ENCODE measurements around the gene RNF125. TPM values are rescaled to one million over a fixed set of nuclear protein-coding genes. Genes with fewer than 3 reads are reported as not detected.
"Not testable (repeated sequence)": the region's sequence is repeated elsewhere in the genome, so short reads cannot be mapped to it uniquely, and the experiment has no call there.

Gene RNF125
- total RNA-seq, 1 donor from 2014 or later = 3.7 TPM

GRCh38 chr18:32010124-32010721, 8.4 kb upstream of the RNF125 start:
- intact Hi-C loops (cut with DNase I) = no loop called here

DNA sequence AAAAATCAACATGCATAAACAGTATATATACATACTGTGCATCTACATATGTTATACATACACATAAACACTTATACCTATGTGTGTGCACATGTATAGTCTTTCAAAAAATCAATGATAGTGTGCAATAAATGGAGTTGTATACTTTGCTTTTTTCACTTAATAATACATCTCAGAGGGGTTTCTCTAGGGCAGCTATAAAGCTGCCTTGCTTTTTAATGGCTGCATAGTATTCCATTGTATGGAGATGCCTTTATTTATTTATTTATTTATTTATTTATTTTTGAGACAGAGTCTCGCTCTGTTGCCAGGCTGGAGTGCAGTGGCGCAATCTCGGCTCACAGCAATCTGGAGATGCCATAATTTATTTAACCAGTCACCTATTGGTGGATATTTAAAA, 7.4 kb upstream of the RNF125 start:
- Histone ChIP-seq H3K4me3 (no peak overlapping the region), H3K9me3 (no peaks in the 10 kb centered on the region), H3K4me1 (no peaks in the 10 kb centered on the region), H3K36me3 (no peaks in the 10 kb centered on the region), H3K27ac (no peak overlapping the region), H3K27me3 (no peaks in the 10 kb centered on the region)
- TF ChIP-seq, protein P1, sequence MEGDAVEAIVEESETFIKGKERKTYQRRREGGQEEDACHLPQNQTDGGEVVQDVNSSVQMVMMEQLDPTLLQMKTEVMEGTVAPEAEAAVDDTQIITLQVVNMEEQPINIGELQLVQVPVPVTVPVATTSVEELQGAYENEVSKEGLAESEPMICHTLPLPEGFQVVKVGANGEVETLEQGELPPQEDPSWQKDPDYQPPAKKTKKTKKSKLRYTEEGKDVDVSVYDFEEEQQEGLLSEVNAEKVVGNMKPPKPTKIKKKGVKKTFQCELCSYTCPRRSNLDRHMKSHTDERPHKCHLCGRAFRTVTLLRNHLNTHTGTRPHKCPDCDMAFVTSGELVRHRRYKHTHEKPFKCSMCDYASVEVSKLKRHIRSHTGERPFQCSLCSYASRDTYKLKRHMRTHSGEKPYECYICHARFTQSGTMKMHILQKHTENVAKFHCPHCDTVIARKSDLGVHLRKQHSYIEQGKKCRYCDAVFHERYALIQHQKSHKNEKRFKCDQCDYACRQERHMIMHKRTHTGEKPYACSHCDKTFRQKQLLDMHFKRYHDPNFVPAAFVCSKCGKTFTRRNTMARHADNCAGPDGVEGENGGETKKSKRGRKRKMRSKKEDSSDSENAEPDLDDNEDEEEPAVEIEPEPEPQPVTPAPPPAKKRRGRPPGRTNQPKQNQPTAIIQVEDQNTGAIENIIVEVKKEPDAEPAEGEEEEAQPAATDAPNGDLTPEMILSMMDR (IDR thresholded peaks at IDR 0.05) = no peak
- no peak for TF ChIP-seq POLR2A (IDR thresholded peaks at IDR 0.05)
- no peak for TF ChIP-seq POLR2AphosphoS5 (IDR thresholded peaks at IDR 0.05; ENCODE audit: insufficient read depth in 1 of 2, low read depth in 1 of 2)
- DNase-seq (ENCODE audit: extremely low spot score in 2 of 2) = no peak
- intact Hi-C loops (cut with DNase I) = no loop called here

More at GRCh38 chr18:32010124-32010721, 8.4 kb upstream of the RNF125 start:
- H3K27me3 ChIP-seq = no peaks in the 10 kb centered on the region
- H3K4me3 ChIP-seq = no peak overlapping the region
- no peaks in the 10 kb centered on the region for H3K4me1 ChIP-seq
- H3K27ac ChIP-seq = no peak overlapping the region
- H3K9me3 ChIP-seq = no peaks in the 10 kb centered on the region
- no peak for DNase-seq (ENCODE audit: extremely low spot score in 2 of 2)
- H3K36me3 ChIP-seq = no peaks in the 10 kb centered on the region
- no peak for TF ChIP-seq POLR2A (IDR thresholded peaks at IDR 0.05)
- no peak for TF ChIP-seq POLR2AphosphoS5 (IDR thresholded peaks at IDR 0.05; ENCODE audit: insufficient read depth in 1 of 2, low read depth in 1 of 2)
- TF ChIP-seq, protein P1 (IDR thresholded peaks at IDR 0.05) = no peak

DNA sequence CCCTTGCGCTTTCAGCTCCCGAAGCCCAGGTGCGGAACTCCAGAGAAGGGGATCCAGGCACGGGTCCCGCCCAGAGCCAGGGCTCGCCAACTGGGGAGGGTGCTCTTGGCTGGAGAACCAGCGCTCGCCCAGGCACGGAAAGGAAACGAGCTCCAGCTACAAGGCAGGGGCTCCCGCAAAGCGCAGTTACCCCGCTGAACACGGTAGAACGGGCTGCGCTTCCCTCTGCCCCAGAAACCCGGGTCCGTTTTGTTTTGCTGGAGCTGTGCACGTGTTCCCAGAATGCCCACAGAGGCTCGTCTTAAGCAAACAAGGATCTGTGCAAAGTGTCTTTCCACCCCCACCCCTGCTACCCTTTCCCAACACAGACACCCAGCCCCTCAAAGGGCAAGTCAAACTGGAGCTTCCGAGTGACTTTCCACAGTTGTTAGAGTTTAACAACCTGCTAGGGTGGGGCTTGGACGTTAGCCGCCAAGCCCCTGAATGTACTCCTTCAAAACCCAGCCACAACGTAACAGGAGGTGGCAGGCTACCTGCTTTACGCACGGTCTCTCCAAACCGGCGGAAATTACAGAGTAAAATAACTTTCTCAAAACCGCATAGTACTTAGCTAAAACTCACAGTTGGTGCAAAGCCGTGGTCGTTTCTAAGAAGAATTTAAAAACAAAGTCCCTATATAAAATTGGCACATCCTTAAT, 775 bp downstream of the RNF125 start:
- intact Hi-C loops (cut with DNase I) = no loop called here
- no peak for DNase-seq (ENCODE audit: extremely low spot score in 2 of 2)
- H3K9me3 ChIP-seq = no peaks in the 10 kb centered on the region
- H3K27ac ChIP-seq = peak overlapping the region; percentile 75
- no peaks in the 10 kb centered on the region for H3K27me3 ChIP-seq
- TF ChIP-seq POLR2AphosphoS5 (IDR thresholded peaks at IDR 0.05; ENCODE audit: insufficient read depth in 1 of 2, low read depth in 1 of 2) (no peak), POLR2A (IDR thresholded peaks at IDR 0.05) (no peak)
- TF ChIP-seq, protein P1 (IDR thresholded peaks at IDR 0.05) = no peak
- H3K36me3 ChIP-seq = no peaks in the 10 kb centered on the region
- peaks cover 8% of the 10 kb centered on the region for H3K4me1 ChIP-seq
- H3K4me3 ChIP-seq = peak overlapping the region; percentile 67 to 72

DNA sequence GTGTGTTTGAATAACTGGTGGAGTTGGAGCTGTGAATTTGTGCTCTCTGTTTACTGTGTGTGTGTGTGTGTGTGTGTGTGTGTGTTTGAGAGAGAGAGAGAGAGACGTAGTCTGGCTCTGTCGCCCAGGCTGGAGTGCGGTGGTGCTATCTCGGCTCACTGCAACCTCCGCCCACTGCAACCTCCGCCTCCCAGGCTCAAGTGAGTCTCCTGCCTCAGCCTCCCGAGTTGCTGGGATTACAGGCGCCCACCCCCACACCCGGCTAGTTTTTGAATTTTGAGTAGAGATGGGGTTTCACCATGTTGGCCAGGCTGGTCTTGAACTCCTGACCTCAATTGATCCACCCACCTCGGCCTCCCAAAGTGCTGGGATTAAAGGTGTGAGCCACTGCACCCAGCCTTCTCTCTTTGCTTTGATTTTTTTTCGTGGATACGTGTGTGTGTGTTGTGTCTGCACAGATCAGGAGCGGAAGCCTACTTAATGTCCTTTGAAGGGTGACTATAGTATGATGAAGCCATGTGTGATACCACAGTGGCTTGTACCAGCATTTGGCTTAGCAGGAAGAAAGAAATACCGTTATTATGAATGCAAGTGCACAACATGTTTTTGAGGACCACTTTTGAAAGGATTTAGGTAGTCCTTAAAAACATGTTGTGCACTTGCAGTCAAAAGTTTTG, 1.5 kb downstream of the RNF125 start:
- H3K9me3 ChIP-seq; DNase-seq (ENCODE audit: extremely low spot score in 2 of 2); H3K4me1 ChIP-seq; H3K27ac ChIP-seq; intact Hi-C loops (cut with DNase I); H3K27me3 ChIP-seq; H3K36me3 ChIP-seq: not testable (repeated sequence)
- peak overlapping the region; percentile 67 to 72 for H3K4me3 ChIP-seq

DNA sequence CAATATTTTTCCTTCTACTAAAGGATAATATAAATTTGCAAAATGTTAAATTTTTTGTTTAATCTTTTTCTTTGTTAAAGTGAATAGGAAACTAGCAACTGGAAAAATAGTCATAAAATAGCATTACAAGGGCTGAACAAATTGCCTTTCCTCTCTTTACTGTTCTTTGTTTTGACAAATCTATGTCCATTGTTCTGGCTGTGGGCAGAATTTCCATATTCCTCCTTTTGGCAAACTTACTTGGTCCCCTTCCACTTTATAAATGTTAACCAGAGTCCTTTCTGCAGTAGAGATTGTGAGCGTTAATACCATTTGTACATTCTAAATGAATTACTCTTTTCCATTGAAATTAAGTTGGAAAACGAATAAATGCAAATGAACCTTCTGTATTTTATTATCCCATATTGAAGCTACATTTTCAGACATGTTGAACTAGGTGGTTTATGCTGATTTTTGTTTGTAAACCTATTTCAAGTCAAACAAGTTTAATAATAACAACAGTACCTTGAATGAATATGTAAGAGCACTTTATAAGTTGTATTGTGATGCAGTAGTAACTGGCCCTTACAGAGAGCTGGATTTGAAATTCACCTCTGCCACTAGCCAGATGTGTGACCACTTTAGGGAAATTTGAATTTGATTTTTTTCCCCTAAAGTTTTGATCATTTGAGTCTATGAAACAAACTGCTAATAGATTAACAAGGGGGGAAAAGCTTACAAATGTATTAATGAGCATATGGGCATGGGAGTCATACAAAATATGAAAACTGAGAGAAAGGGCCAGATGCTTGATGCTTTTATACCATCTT, 3.3 kb downstream of the RNF125 start:
- intact Hi-C loops (cut with DNase I) = no loop called here

More for the DNA sequence above, 3.3 kb downstream of the RNF125 start:
- Histone ChIP-seq H3K4me1 (peaks cover 8% of the 10 kb centered on the region), H3K4me3 (no peak overlapping the region), H3K36me3 (no peaks in the 10 kb centered on the region), H3K27me3 (no peaks in the 10 kb centered on the region), H3K9me3 (no peaks in the 10 kb centered on the region), H3K27ac (no peak overlapping the region)
- TF ChIP-seq POLR2AphosphoS5 (IDR thresholded peaks at IDR 0.05; ENCODE audit: insufficient read depth in 1 of 2, low read depth in 1 of 2) (no peak), POLR2A (IDR thresholded peaks at IDR 0.05) (no peak)
- TF ChIP-seq, protein P1 (IDR thresholded peaks at IDR 0.05) = no peak
- DNase-seq (ENCODE audit: extremely low spot score in 2 of 2) = no peak
